ENCODE measurements around the gene MAT1A. TPM values are rescaled to one million over a fixed set of nuclear protein-coding genes. Genes with fewer than 3 reads are reported as not detected.
A peak's percentile ranks its signal among the peaks of the same experiment; 100 is the strongest.
"Not testable (repeated sequence)": the region's sequence is repeated elsewhere in the genome, so short reads cannot be mapped to it uniquely, and the experiment has no call there.

The MAT1A gene
- total RNA-seq, 1 donor from 2014 or later = under 0.01 TPM

- DNase-seq (ENCODE audit: low spot score in 2 of 2) (no peak), FAIRE-seq (no peak)
These were observed 21.2 kb downstream of the MAT1A start for GRCh38 chr10:80268266-80268665.

- FAIRE-seq = no peak
These were observed 23.0 kb downstream of the MAT1A start for GRCh38 chr10:80266513-80266863.

GRCh38 chr10:80265740-80266512, 23.5 kb downstream of the MAT1A start:
- no peak for FAIRE-seq
- DNase-seq (ENCODE audit: low spot score in 2 of 2) = no peak

More at GRCh38 chr10:80266513-80266863, 23.0 kb downstream of the MAT1A start:
- no peak for DNase-seq (ENCODE audit: low spot score in 2 of 2)

- FAIRE-seq (no peak), DNase-seq (ENCODE audit: low spot score in 2 of 2) (no peak)
These were observed 25.1 kb downstream of the MAT1A start for GRCh38 chr10:80264081-80265056.

- DNase-seq (ENCODE audit: low spot score in 2 of 2) = no peak
- no peak for FAIRE-seq
These were observed 28.0 kb downstream of the MAT1A start for GRCh38 chr10:80261316-80262030.

GRCh38 chr10:80260295-80261243, 28.9 kb downstream of the MAT1A start:
- peak in 1 of 2 donors; percentile 39 for DNase-seq (ENCODE audit: low spot score in 2 of 2)
- FAIRE-seq = no peak

- FAIRE-seq = no peak
- DNase-seq (ENCODE audit: low spot score in 2 of 2) = no peak
These were observed 30.0 kb downstream of the MAT1A start for GRCh38 chr10:80259405-80259871.

GRCh38 chr10:80256798-80257197, 32.7 kb downstream of the MAT1A start:
- FAIRE-seq; DNase-seq (ENCODE audit: low spot score in 2 of 2): not testable (repeated sequence)

GRCh38 chr10:80254726-80255125, 34.7 kb downstream of the MAT1A start:
- not testable (repeated sequence) for FAIRE-seq; DNase-seq (ENCODE audit: low spot score in 2 of 2)

- FAIRE-seq; DNase-seq (ENCODE audit: low spot score in 2 of 2): not testable (repeated sequence)
These were observed 35.5 kb downstream of the MAT1A start for GRCh38 chr10:80253963-80254271.

- no peak for DNase-seq (ENCODE audit: low spot score in 2 of 2)
- FAIRE-seq = no peak
These were observed 36.0 kb downstream of the MAT1A start for GRCh38 chr10:80253266-80253962.

- no peak for DNase-seq (ENCODE audit: low spot score in 2 of 2)
- no peak for FAIRE-seq
These were observed 37.1 kb downstream of the MAT1A start for GRCh38 chr10:80252296-80252887.

GRCh38 chr10:80251703-80252280, 37.7 kb downstream of the MAT1A start:
- not testable (repeated sequence) for FAIRE-seq; DNase-seq (ENCODE audit: low spot score in 2 of 2)

- not testable (repeated sequence) for FAIRE-seq; DNase-seq (ENCODE audit: low spot score in 2 of 2)
These were observed 39.1 kb downstream of the MAT1A start for GRCh38 chr10:80250399-80250798.

- not testable (repeated sequence) for FAIRE-seq; DNase-seq (ENCODE audit: low spot score in 2 of 2)
These were observed 39.6 kb downstream of the MAT1A start for GRCh38 chr10:80249906-80250305.

GRCh38 chr10:80247611-80248010, 41.8 kb downstream of the MAT1A start:
- not testable (repeated sequence) for FAIRE-seq

GRCh38 chr10:80244371-80244770, 45.1 kb downstream of the MAT1A start:
- DNase-seq (ENCODE audit: low spot score in 2 of 2); FAIRE-seq: not testable (repeated sequence)

More at GRCh38 chr10:80247611-80248010, 41.8 kb downstream of the MAT1A start:
- not testable (repeated sequence) for DNase-seq (ENCODE audit: low spot score in 2 of 2)

- not testable (repeated sequence) for FAIRE-seq; DNase-seq (ENCODE audit: low spot score in 2 of 2)
These were observed 47.1 kb downstream of the MAT1A start for GRCh38 chr10:80242341-80242740.
